OCI-LY1 (cell line): ENCODE measurements around the gene NR2F1.

Source experiments
- EZH2 ChIP-seq: fragments of 200-600 bp; sonication (generic), shearing (Covaris generic); IDR thresholded peaks from 2 replicates; pipeline ENCODE4 v1.8.0; 2017; ENCODE audit warnings: borderline replicate concordance, mixed run types, mild to moderate bottlenecking, antibody characterized with exemption, low read length, moderate library complexity, mixed read lengths
- TF ChIP-seq, protein P1 (sequence below): fragments of 200-600 bp; sonication (generic), shearing (Covaris generic); IDR thresholded peaks from 2 replicates; pipeline ENCODE4 v1.5.1; 2017; ENCODE audit warnings: mild to moderate bottlenecking, antibody characterized with exemption, low read length, moderate library complexity, mixed read lengths

DNA sequence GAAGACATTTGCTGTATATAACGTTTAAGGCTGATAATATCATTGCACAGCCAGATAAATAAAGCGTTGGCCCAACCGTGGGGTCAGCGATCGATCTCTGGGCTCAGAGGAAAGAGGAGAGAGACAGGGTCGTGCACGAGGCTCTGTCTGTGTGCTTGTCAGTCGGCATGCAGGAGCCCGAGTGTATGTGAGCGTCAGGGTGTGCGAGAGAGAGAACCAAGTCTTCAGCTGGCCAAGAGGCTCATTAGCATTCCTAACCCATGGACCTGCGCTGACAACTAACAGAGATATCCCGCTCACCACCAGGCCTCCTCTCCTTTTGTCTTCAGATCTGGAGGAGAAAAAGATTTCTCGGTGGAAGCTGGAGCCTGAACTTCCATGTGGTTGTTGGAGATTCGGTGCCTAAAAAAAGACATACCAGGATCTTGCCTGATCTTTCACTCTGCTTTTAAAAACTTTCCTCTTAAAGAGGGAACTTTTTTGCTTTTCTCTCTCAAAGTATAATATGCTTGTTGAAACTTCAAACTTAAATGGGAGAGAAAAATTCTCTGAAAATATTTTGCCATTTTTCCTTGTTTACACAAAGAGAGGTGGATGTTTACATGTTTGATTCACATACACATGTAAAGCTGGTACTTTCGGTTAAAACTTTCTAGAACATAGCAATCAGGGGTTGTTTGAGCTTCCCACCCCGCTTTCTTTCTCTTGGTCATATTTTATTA is 16.5 kb downstream of the NR2F1 start:
- TF ChIP-seq EZH2: no peak
- TF ChIP-seq, protein P1, sequence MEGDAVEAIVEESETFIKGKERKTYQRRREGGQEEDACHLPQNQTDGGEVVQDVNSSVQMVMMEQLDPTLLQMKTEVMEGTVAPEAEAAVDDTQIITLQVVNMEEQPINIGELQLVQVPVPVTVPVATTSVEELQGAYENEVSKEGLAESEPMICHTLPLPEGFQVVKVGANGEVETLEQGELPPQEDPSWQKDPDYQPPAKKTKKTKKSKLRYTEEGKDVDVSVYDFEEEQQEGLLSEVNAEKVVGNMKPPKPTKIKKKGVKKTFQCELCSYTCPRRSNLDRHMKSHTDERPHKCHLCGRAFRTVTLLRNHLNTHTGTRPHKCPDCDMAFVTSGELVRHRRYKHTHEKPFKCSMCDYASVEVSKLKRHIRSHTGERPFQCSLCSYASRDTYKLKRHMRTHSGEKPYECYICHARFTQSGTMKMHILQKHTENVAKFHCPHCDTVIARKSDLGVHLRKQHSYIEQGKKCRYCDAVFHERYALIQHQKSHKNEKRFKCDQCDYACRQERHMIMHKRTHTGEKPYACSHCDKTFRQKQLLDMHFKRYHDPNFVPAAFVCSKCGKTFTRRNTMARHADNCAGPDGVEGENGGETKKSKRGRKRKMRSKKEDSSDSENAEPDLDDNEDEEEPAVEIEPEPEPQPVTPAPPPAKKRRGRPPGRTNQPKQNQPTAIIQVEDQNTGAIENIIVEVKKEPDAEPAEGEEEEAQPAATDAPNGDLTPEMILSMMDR: no peak
